IMR-90 (cell line): ENCODE data around the gene ZNF397. TPM values are rescaled to one million over a fixed set of nuclear protein-coding genes. Genes with fewer than 3 reads are reported as not detected.

ENCODE experiments used
- ATAC-seq: fragments of 200-7000 bp; cut with Tn5 transposase; 2 replicates; pipeline ENCODE4 v1.9.1; 2020; ENCODE audit warnings: low read depth, mild to moderate bottlenecking, moderate library complexity
- BruUV-seq: library from RNA; stranded (reverse); fragments of 400-500 nt; replicated peaks from 2 replicates; lab custom pipeline; 2021; lab: Mats Ljungman, UMichigan
- CTCF ChIA-PET: fragments of 300-600 bp; formaldehyde crosslinking; extraction: SDS; loops from one replicate; lab custom pipeline; 2021; ENCODE audit warnings: antibody characterized with exemption; lab: Yijun Ruan, JAX
- POLR2A ChIA-PET: fragments of 300-600 bp; sonication (Branson Sonifier 250); formaldehyde crosslinking; loops from one replicate; lab custom pipeline; 2022; ENCODE audit warnings: antibody characterized with exemption; ENCODE audit not compliant: unreplicated experiment; lab: Charles Lee
- DNase-seq: peaks from one replicate; pipeline ENCODE4 v3.0.0; 2013
- H2AFZ ChIP-seq: replicated peaks from 2 replicates; pipeline ENCODE3; 2013; ENCODE audit warnings: low read length, mild to moderate bottlenecking; ENCODE audit not compliant: poor library complexity
- H2AK5ac ChIP-seq: 2 replicates; pipeline ENCODE4 v1.6.1; 2013; ENCODE audit warnings: low read depth, low read length, inconsistent platforms
- H2AK9ac ChIP-seq: replicated peaks from 2 replicates; pipeline ENCODE3; 2013; ENCODE audit warnings: mild to moderate bottlenecking, low read depth, low read length, moderate library complexity; ENCODE audit not compliant: poor library complexity
- H2BK120ac ChIP-seq: 2 replicates; pipeline ENCODE4 v1.6.1; 2013; ENCODE audit warnings: low read depth, low read length, inconsistent platforms
- H2BK15ac ChIP-seq: 3 replicates; pipeline ENCODE4 v1.6.1; 2013; ENCODE audit warnings: low read depth, low read length, inconsistent platforms
- H2BK20ac ChIP-seq: 2 replicates; pipeline ENCODE4 v1.6.1; 2013; ENCODE audit warnings: low read depth, mild to moderate bottlenecking, inconsistent platforms, low read length, moderate library complexity
- H2BK5ac ChIP-seq: 2 replicates; pipeline ENCODE4 v1.6.1; 2013; ENCODE audit warnings: mild to moderate bottlenecking, low read depth, low read length, inconsistent platforms; ENCODE audit not compliant: poor library complexity, severe bottlenecking
- H3K14ac ChIP-seq: replicated peaks from 2 replicates; pipeline ENCODE4 v1.6.1; 2013; ENCODE audit warnings: low read depth, low read length, inconsistent platforms
- H3K18ac ChIP-seq: 2 replicates; pipeline ENCODE4 v1.6.1; 2013; ENCODE audit warnings: low read depth, low read length, control low read depth
- H3K23ac ChIP-seq: 2 replicates; pipeline ENCODE4 v1.6.1; 2013; ENCODE audit warnings: low read depth, low read length, inconsistent platforms
- H3K27ac ChIP-seq: 2 replicates; pipeline ENCODE4 v1.5.1; 2013; ENCODE audit warnings: mild to moderate bottlenecking, control low read depth, low read length; ENCODE audit not compliant: insufficient read depth
- H3K27me3 ChIP-seq: 2 replicates; pipeline ENCODE4 v1.6.1; 2013; ENCODE audit warnings: low read length; ENCODE audit not compliant: control insufficient read depth, insufficient read depth
- H3K36me3 ChIP-seq: 2 replicates; pipeline ENCODE4 v1.6.1; 2013; ENCODE audit warnings: low read length, mixed read lengths; ENCODE audit not compliant: control insufficient read depth, insufficient read depth
- H3K4ac ChIP-seq: 2 replicates; pipeline ENCODE4 v1.6.1; 2013; ENCODE audit warnings: low read depth, low read length, inconsistent platforms
- H3K4me1 ChIP-seq: 2 replicates; pipeline ENCODE4 v1.6.1; 2013; ENCODE audit warnings: low read length, mixed read lengths; ENCODE audit not compliant: control insufficient read depth, insufficient read depth
- H3K4me2 ChIP-seq: 2 replicates; pipeline ENCODE4 v1.6.1; 2013; ENCODE audit warnings: low read depth, mild to moderate bottlenecking, control low read depth, low read length, moderate library complexity
- H3K4me3 ChIP-seq: 2 replicates; pipeline ENCODE4 v1.5.1; 2013; ENCODE audit warnings: low read depth, mild to moderate bottlenecking, control low read depth, low read length, moderate library complexity; ENCODE audit not compliant: insufficient read depth
- H3K56ac ChIP-seq: 2 replicates; pipeline ENCODE4 v1.6.1; 2013; ENCODE audit warnings: low read length, inconsistent platforms; ENCODE audit not compliant: insufficient read depth; ENCODE audit errors: extremely low read depth
- H3K79me1 ChIP-seq, 2 experiments: 2 replicates each; pipeline ENCODE4 v1.6.1; 2013; ENCODE audit warnings: low read length in 2 of 2, inconsistent platforms in 1 of 2, low read depth in 1 of 2
- H3K9ac ChIP-seq: 2 replicates; pipeline ENCODE4 v1.6.1; 2013; ENCODE audit warnings: low read depth, low read length, control low read depth
- H3K9me1 ChIP-seq: 2 replicates; pipeline ENCODE4 v1.6.1; 2013; ENCODE audit warnings: low read length, inconsistent platforms; ENCODE audit not compliant: insufficient read depth
- H3K9me3 ChIP-seq: 2 replicates; pipeline ENCODE4 v1.6.1; 2013; ENCODE audit warnings: low read length; ENCODE audit not compliant: control insufficient read depth, insufficient read depth
- H4K20me1 ChIP-seq: 2 replicates; pipeline ENCODE4 v1.6.1; 2013; ENCODE audit warnings: low read length, inconsistent platforms; ENCODE audit not compliant: insufficient read depth
- H4K5ac ChIP-seq: 2 replicates; pipeline ENCODE4 v1.6.1; 2013; ENCODE audit warnings: mild to moderate bottlenecking, low read depth, low read length, control low read depth
- H4K8ac ChIP-seq, 2 experiments: 2 replicates each; pipeline ENCODE4 v1.6.1; 2013; ENCODE audit warnings: low read depth in 2 of 2, low read length in 2 of 2, control low read depth in 1 of 2, inconsistent platforms in 1 of 2
- H4K91ac ChIP-seq: 2 replicates; pipeline ENCODE4 v1.6.1; 2013; ENCODE audit warnings: low read depth, low read length, inconsistent platforms; ENCODE audit not compliant: insufficient read depth
- BHLHE40 ChIP-seq: fragments of 150-350 bp; IDR thresholded peaks from 2 replicates; pipeline ENCODE4 v1.6.1; 2016; ENCODE audit warnings: mild to moderate bottlenecking, low read depth, low read length
- CEBPB ChIP-seq: IDR thresholded peaks from 2 replicates; pipeline ENCODE4 v1.6.1; 2012; ENCODE audit warnings: low read depth, low read length, improper control_type of control experiment
- CHD1 ChIP-seq: IDR thresholded peaks from 2 replicates; pipeline ENCODE4 v1.6.1; 2012; ENCODE audit warnings: low read depth, low read length, improper control_type of control experiment
- CTCF ChIP-seq: conservative IDR thresholded peaks from 2 replicates; pipeline ENCODE4 v1.5.1; 2012; ENCODE audit warnings: mild to moderate bottlenecking, low read depth, low read length, improper control_type of control experiment
- ELK1 ChIP-seq: fragments of 150-350 bp; IDR thresholded peaks from 2 replicates; pipeline ENCODE4 v1.6.1; 2016; ENCODE audit warnings: low read depth, mild to moderate bottlenecking, low read length, moderate library complexity, borderline replicate concordance
- FOS ChIP-seq: fragments of 150-350 bp; IDR thresholded peaks from 2 replicates; pipeline ENCODE4 v1.6.1; 2016; ENCODE audit warnings: low read depth, low read length
- MAFK ChIP-seq: IDR thresholded peaks from 2 replicates; pipeline ENCODE4 v1.6.1; 2012; ENCODE audit warnings: low read depth, low read length, improper control_type of control experiment
- MAZ ChIP-seq: IDR thresholded peaks from 2 replicates; pipeline ENCODE4 v1.6.1; 2012; ENCODE audit warnings: low read depth, mild to moderate bottlenecking, low read length, improper control_type of control experiment, moderate library complexity, borderline replicate concordance
- MXI1 ChIP-seq: IDR thresholded peaks from 2 replicates; pipeline ENCODE4 v1.6.1; 2012; ENCODE audit warnings: low read depth, mild to moderate bottlenecking, low read length, moderate library complexity, borderline replicate concordance
- NFE2L2 ChIP-seq: fragments of 150-350 bp; IDR thresholded peaks from 2 replicates; pipeline ENCODE4 v1.6.1; 2016; ENCODE audit warnings: low read depth, mild to moderate bottlenecking, low read length
- POLR2A ChIP-seq: IDR thresholded peaks from 2 replicates; pipeline ENCODE4 v1.6.1; 2012; ENCODE audit warnings: mild to moderate bottlenecking, low read depth, low read length
- RAD21 ChIP-seq: IDR thresholded peaks from 2 replicates; pipeline ENCODE4 v1.6.1; 2012; ENCODE audit warnings: low read length, improper control_type of control experiment
- RCOR1 ChIP-seq: IDR thresholded peaks from 2 replicates; pipeline ENCODE4 v1.6.1; 2012; ENCODE audit warnings: mild to moderate bottlenecking, low read length, improper control_type of control experiment; ENCODE audit not compliant: insufficient replicate concordance
- RFX5 ChIP-seq: IDR thresholded peaks from 2 replicates; pipeline ENCODE4 v1.8.0; 2012; ENCODE audit warnings: low read depth, mild to moderate bottlenecking, low read length, moderate library complexity
- SMC3 ChIP-seq: fragments of 150-350 bp; IDR thresholded peaks from 2 replicates; pipeline ENCODE4 v1.6.1; 2016; ENCODE audit warnings: low read depth, mild to moderate bottlenecking, antibody characterized with exemption, low read length, moderate library complexity
- USF2 ChIP-seq: fragments of 150-350 bp; IDR thresholded peaks from 2 replicates; pipeline ENCODE4 v1.6.1; 2017; ENCODE audit warnings: mild to moderate bottlenecking, antibody characterized with exemption, low read length, low read depth
- dilution Hi-C: fragments of 300-500 bp; cut with HindIII; formaldehyde crosslinking; loops from one replicate; pipeline ENCODE4 v1.14.3; 2018; ENCODE audit warnings: low sequenced_read_pairs; ENCODE audit not compliant: unreplicated experiment
- in situ Hi-C: fragments of 300-500 bp; cut with MboI; formaldehyde crosslinking; loops from 3 replicates; pipeline ENCODE4 v1.14.3; 2019; ENCODE audit warnings: low sequenced_read_pairs, inconsistent platforms, mixed read lengths
- intact Hi-C: fragments of 100-400 bp; cut with micrococcal nuclease; formaldehyde crosslinking; loops from 2 replicates; pipeline ENCODE4 v1.10.0; 2022
- polyA plus RNA-seq, 3 experiments: library from polyadenylated mRNA; depleted of rRNA; stranded (reverse); fragments of >200 nt; gene quantifications; 2 replicates each; pipeline ENCODE4 v1.2.3, GENCODE V29; 2012; ENCODE audit warnings: low replicate concordance in 1 of 3
- total RNA-seq: library from RNA; depleted of rRNA; stranded (reverse); fragments of >200 nt; gene quantifications from 2 replicates; pipeline ENCODE4 v1.2.3, GENCODE V29; 2012

Gene ZNF397
- total and polyA plus RNA-seq, 2 of the 4 experiments (the other 2 are of a cell fraction) = 5.5 to 9.9 TPM

GRCh38 chr18:35278969-35279368, 38.1 kb downstream of the ZNF397 start:
- Histone ChIP-seq H3K14ac (no peak overlapping the region), H2BK15ac (no peak overlapping the region), H3K18ac (no peak overlapping the region), H2AFZ (no peak overlapping the region), H2BK20ac (no peak overlapping the region), H3K4me2 (no peak overlapping the region), H3K9ac (no peak overlapping the region), H3K9me1 (0 out of 2 replicates have a peak, but pooled peaks cover 2% of the 10 kb centered on the region), H3K9me3 (peaks cover 19% of the 10 kb centered on the region), H3K56ac (no peak overlapping the region), H2AK5ac (no peak overlapping the region), H2BK120ac (no peak overlapping the region), H3K23ac (no peak overlapping the region), H2BK5ac (no peak overlapping the region), H3K36me3 (peaks cover 10% of the 10 kb centered on the region), H4K5ac (no peak overlapping the region), H2AK9ac (no peak overlapping the region), H4K8ac (no peak overlapping the region), H3K4ac (no peak overlapping the region), H3K79me1 (peaks cover 23 to 25% of the 10 kb centered on the region in 2 experiments), H4K20me1 (no peaks in the 10 kb centered on the region; the same call in 1 of the 2 replicates), H3K4me1 (peaks cover 5% of the 10 kb centered on the region), H4K91ac (no peak overlapping the region), H3K27ac (no peak overlapping the region), H3K27me3 (no peaks in the 10 kb centered on the region), H3K4me3 (no peak overlapping the region)
- ChIA-PET CTCF (no interaction called here), POLR2A (no interaction called here)
- dilution Hi-C loops = no loop called here
- intact Hi-C loops = no loop called here
- ATAC-seq = no peak
- DNase-seq = no peak
- in situ Hi-C loops = no loop called here
- BruUV-seq = no TSS peak
- TF ChIP-seq ELK1 = no peak
- TF ChIP-seq FOS = no peak
- no peak for TF ChIP-seq RAD21
- no peak for TF ChIP-seq NFE2L2
- TF ChIP-seq SMC3 = no peak
- TF ChIP-seq CHD1 = no peak
- TF ChIP-seq BHLHE40 = no peak
- no peak for TF ChIP-seq MAZ
- TF ChIP-seq USF2 = no peak
- no peak for TF ChIP-seq RCOR1
- no peak for TF ChIP-seq MAFK
- TF ChIP-seq CEBPB = no peak
- no peak for TF ChIP-seq MXI1
- no peak for TF ChIP-seq POLR2A
- TF ChIP-seq RFX5 = no peak
- TF ChIP-seq CTCF = no peak
